GM08714 (cell line): ENCODE results near the gene PRKCA.
"Not testable (repeated sequence)": the region's sequence is repeated elsewhere in the genome, so short reads cannot be mapped to it uniquely, and the experiment has no call there.

Experiments
- H3K4me3 ChIP-seq: fragments of 200-500 bp; sonication (Bioruptor generic); 2 replicates; pipeline ENCODE4 v1.5.1; 2014; ENCODE audit warnings: mild to moderate bottlenecking, low read length, inconsistent platforms
- ZNF274 ChIP-seq: IDR thresholded peaks from 2 replicates; pipeline ENCODE4 v1.6.1; 2012; ENCODE audit warnings: mild to moderate bottlenecking, low read depth, low read length

Gene PRKCA

GRCh38 chr17:66302761-66303626, 581 bp downstream of the PRKCA start:
- no peak for TF ChIP-seq ZNF274
- H3K4me3 ChIP-seq = peak overlapping the region; percentile 82

GRCh38 chr17:66304304-66305174, 2.1 kb downstream of the PRKCA start:
- TF ChIP-seq ZNF274 = no peak
- peak overlapping the region; percentile 40; the same call in 1 of the 2 replicates for H3K4me3 ChIP-seq

- no peak overlapping the region for H3K4me3 ChIP-seq
- no peak for TF ChIP-seq ZNF274
Measured at GRCh38 chr17:66306446-66306845, 4.0 kb downstream of the PRKCA start.

DNA sequence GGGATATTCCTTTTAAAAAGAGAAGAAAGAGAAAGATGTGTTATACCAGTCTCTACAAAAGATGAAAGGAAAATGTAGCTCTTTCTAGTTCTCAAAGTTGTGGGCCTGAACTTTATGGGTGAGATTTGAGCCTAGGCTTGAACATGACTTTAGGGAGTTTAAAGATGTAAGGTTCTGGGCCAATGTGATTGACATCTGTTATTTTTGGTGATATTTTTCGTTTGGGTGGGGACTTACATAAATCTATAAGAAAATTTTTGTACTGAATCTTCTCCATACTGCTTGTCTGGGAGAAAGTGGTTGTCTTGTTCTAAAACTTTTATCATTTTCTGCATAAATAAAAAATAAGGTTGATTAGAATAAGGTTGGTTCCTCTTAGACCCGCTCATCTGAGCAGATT, 4.8 kb downstream of the PRKCA start:
- TF ChIP-seq ZNF274 = no peak
- no peak overlapping the region for H3K4me3 ChIP-seq

DNA sequence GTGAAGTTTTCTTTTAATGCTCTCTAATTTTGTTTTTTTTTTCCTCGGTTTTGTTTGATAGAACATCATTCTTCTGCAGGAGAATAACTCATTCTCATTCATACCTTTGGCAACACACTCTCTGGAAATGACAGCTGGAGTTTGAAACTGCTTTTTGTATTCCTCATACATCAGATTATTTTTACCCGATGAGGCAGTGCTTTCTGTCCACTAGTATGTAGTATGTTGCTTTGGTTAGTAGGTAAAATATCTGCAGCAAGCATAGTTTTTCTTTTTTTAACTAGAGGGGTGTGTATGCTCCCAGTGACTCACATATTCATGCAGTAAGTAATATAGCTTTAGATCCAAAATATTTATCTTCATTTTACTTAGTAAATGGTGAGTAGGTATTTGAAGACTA, 6.4 kb downstream of the PRKCA start:
- no peak overlapping the region for H3K4me3 ChIP-seq
- no peak for TF ChIP-seq ZNF274

DNA sequence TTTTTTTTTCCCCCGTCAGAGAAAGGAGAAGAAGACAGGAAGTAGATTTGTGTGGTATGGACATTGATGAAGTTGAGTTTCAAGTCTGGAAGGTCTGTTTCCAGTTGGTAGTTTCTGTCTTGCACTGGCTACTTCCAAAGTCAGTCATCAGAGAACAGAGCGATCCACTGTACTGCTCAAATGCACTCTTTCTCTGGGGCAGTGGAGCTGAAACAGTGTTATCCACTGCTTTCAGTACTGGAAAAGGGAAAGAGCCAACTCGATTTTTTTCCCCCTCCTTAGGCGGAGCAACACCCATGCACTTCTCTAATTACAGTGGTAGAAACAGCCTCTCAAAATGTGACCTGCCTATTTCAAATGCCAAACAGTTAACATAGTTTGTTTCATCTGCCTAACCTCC, 7.4 kb downstream of the PRKCA start:
- H3K4me3 ChIP-seq = no peak overlapping the region
- TF ChIP-seq ZNF274 = no peak

DNA sequence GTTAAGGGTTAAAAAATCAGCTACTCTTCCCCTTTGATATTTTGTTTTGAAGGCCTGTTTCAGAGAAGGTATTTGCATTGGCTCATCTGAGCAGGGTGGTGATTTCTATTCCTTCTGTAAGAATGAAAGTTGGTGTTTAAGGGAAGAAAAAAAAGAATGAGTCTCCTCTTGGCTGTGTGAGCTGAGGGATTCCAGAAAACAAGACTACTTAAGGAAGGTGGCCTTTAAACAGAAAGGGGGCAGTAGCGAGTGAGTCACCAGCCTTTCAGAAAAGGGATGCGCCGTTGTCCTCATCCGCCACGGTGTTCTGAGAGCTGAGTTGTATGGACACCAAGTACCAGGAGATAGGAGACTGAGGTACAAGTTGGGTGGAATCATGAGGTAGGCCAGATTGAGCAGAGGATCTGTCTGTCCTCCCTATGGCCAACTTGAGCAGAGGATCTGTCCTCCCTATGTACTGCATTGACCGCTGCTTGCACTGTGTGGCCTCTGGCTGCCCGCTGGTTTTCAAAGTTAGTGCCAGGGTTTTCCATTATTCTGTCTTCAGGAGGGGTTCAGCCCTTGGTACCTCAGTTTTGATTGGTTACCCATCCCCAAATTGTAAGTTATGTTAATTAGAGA, 8.2 kb downstream of the PRKCA start:
- no peak for TF ChIP-seq ZNF274
- H3K4me3 ChIP-seq = no peak overlapping the region

GRCh38 chr17:66312912-66313311, 10.5 kb downstream of the PRKCA start:
- TF ChIP-seq ZNF274 = no peak
- no peak overlapping the region for H3K4me3 ChIP-seq

DNA sequence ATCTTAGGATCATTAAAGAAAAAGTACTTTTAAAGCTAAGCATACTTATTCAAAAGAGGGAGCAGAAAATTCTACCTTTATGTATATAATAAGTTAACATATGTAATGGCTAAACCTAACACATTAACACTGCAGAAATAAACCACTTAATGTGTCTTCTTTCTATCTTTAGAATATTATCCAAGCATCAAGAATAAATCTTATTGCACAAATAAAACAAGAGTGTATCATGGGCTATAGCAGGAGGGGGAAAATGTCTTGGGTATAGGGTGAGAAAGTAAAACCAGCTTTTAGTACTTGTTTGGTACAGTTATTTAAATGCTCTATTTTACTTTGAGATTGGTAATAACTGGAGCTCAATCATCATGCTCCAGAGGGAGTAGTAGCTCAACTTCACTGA, 10.9 kb downstream of the PRKCA start:
- no peak overlapping the region for H3K4me3 ChIP-seq
- TF ChIP-seq ZNF274 = no peak

DNA sequence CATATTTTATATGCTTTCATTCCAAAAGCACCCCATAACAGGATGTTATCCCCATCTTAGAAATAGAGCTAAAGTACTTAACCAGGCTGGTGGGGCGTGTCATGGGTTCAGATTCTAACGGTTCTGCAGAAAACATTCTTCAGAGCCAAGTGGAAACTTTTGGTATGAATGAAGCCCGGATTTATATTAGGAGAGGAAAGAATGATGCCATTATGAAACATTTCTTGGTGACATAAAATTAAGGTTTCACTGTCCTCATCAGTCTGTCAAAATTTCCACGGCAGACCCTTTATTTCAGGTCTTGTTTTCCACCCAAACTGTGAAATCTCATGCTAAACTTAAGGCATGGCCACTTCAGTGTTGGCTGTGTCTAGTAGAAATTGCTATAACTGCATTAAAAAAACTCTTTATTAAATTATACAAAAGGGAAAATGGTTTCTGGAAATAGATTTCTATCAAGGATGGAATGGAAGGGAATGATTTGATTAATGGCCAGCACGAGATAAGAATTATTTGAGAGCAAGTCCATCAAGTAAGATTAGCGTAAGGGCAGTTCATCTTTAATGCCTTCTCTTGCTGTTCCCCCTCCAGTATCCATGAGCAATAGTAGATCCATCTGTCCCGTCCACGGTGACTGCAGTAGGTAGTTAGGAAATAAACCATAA, 11.7 kb downstream of the PRKCA start:
- no peak overlapping the region for H3K4me3 ChIP-seq
- TF ChIP-seq ZNF274 = no peak

DNA sequence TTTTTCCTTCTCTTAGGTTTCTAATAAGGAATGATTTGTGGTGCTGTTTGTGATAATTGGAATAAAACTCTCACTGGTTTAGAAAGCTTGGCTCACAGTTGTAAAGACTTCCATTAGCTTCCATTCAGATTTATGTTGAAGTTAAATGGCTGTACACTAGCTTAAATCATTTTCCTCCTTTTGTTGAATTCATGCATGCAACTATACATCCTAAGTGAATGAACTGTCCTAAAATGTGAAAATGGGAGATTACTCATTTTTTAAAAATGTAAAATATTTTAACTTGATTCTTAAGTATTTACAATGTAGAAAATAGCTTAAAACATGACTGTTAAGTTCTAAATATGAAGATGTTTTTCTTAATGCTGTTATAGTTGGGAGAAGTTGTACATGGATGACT, 15.2 kb downstream of the PRKCA start:
- H3K4me3 ChIP-seq = no peak overlapping the region
- TF ChIP-seq ZNF274 = no peak

DNA sequence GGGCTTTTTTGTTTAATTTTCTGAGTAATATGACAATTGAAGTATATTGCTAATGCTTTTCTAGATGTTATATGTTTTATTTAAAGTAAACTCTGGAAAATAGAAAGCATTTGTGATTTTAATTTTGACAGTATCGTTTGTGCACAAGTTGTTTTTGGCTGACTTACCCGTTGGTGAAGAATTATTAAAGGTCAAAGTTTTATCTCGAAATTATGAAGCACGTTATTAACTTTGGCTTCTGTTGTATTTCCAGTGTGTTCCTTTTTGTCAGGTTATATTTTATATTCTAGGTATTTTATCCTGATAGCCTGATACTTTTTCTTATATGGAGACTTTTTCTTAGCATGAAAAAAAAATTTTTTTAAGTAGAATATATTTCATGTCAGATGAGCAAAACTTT, 16.8 kb downstream of the PRKCA start:
- TF ChIP-seq ZNF274 = no peak
- no peak overlapping the region for H3K4me3 ChIP-seq

- TF ChIP-seq ZNF274 = no peak
- H3K4me3 ChIP-seq = no peak overlapping the region
Measured at GRCh38 chr17:66322764-66323163, 20.4 kb downstream of the PRKCA start.

- not testable (repeated sequence) for H3K4me3 ChIP-seq
Measured at GRCh38 chr17:66324381-66325004, 22.1 kb downstream of the PRKCA start.
